ENCODE data around the gene TMEM53.
"Not testable (repeated sequence)": the region's sequence is repeated elsewhere in the genome, so short reads cannot be mapped to it uniquely, and the experiment has no call there.

The TMEM53 gene

GRCh38 chr1:44674113-44675000, at the start of gene TMEM53, which contains the start of gene ARMH1:
TSS of gene TMEM53 (minus strand) at chr1:44674481. CDS start at chr1:44674391, 90 bp downstream.
TSS of gene ARMH1 (plus strand) at chr1:44674714. CDS start at chr1:44689698, 14,984 bp downstream.
- DNase-seq (ENCODE audit: low spot score) = peak; percentile 98

GRCh38 chr1:44723496-44724295, 49.4 kb upstream of the TMEM53 start:
- DNase-seq (ENCODE audit: low spot score) = no peak

DNA sequence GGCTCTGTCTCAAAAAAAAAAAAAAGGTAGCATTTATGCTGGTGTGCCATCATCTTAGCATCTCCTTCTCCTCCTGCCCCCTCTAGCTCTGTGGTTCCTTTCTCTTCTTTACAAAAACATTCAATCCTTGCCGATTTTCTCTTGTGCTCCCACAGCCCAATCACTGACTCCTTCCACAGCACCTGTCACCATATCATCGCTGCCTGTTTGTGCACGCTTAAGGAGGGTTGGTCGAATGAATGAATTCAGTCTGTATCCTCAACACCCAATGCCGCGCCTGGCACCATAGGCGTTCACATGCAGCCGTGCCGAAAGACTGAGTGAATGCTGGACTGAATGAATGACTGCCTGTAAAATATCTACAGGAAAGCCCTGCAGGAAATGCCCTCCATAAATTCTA, 48.8 kb upstream of the TMEM53 start:
- DNase-seq (ENCODE audit: low spot score) = no peak

DNA sequence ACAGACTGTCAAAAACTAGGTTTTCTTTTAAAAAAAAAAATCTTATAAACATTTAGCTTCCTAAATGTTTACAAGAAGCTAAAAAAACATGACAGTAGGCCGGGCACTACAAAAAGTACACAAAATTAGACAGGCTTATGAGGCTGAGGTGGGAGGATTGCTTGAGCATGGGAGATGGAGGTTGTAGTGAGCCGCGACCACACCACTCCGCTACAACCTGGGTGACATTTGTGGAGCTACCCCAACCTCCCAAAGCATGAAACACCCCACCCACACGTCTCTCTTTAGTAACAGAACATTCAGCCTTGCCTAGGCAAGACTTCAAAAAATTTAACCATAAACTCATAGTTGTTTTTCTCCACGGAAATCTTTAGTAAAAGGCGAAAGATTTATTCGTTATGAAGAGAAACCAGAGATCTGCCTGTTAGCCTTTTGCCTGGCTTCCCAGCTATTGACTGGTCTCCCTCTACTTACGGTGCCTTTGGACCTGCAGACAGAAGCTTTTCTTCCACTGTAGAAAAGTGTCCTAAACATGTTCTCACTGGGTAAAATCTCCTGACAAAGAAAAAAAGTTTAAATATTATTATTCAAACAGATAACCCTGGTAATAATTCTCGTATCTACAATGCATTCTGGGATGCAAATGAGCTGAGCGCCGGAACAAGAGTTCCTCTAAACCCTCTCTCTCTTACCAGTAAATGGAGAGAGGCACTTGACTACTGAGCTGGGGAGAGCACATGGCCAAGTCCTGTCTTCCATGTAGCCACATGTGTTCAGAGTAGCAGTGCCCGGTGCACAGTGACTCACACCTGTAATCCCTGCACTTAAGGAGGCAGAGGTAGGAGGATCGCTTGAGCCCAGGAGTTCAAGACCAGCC, 47.4 kb upstream of the TMEM53 start:
- DNase-seq (ENCODE audit: low spot score) = peak; percentile 34

DNA sequence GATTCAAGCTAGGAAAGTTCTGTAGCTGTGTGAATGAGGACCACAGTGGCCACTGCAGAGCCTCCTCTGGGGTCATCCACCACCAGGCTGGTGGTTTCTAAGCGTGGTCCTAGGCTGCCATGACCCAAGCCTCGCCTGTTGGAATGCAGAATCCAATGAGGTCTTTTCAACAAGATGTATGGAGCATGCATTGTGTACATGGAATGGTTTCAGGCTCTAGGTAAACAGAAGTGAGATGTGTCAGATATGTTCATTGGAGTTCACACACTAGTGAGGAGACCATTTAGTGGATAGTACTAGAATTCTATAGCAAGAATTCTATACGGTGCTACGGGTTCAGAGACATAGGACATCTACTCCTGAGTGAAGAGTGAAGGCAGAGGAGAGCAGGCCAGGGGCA, 46.0 kb upstream of the TMEM53 start:
- no peak for DNase-seq (ENCODE audit: low spot score)

DNA sequence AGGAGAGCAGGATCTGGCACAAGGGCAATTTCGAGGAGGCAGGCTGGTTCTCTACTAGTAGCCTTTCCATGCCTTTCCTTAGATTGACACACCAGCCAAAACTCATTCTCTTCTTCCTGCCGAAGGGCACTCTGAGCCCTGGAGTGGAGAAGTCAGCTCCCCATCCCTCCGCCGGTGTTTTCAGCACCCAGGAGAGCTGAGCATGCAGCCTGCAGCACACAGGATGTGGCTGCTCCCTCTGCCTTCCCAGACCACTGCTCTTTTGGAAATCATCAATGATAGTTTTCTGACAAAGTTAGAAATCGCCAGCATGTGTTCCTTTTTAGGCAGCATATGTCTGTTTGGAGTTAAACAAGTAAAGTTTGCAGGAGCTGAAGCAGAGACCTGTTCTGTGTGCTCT, 45.0 kb upstream of the TMEM53 start:
- DNase-seq (ENCODE audit: low spot score) = no peak

DNA sequence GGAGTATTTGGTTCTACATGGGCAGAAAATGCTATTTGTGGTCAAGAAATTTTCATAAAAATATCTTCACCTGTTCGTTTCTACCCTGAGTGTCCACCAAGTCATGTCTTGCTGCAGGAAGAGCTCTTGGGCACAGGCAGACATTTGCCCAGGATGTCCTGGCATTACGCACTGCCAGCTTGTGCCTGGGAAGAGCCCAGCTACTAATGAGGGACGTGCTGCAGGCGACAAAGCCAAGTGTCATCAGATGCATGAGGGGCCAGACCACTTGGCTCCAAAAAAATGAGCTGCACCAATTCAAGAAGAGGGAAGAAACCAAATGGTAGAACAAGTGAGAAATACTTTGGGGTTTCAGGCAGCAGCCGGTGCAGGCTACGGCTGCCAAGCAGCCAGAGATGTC, 43.8 kb upstream of the TMEM53 start:
- no peak for DNase-seq (ENCODE audit: low spot score)

DNA sequence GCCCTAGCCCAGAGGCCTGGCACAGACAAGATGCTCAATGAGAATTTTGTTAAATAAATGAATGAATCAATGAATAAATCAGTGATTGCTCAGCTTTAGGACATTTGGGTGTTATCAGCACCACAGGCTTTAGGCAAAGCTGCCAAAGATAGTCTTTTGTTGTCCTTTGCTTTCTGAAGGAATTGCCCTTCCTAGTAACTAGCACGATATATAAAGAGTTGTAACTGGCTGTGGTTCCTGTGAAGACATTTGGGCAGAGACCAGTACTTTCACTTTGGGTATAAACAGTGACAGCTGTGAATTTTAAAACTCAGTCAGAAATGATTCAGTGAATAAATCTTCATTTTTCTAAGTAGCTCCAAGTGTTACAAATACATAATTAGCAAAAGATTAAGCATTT, 43.4 kb upstream of the TMEM53 start:
- DNase-seq (ENCODE audit: low spot score) = no peak

- no peak for DNase-seq (ENCODE audit: low spot score)
Measured at GRCh38 chr1:44717156-44717555, 42.9 kb upstream of the TMEM53 start.

DNA sequence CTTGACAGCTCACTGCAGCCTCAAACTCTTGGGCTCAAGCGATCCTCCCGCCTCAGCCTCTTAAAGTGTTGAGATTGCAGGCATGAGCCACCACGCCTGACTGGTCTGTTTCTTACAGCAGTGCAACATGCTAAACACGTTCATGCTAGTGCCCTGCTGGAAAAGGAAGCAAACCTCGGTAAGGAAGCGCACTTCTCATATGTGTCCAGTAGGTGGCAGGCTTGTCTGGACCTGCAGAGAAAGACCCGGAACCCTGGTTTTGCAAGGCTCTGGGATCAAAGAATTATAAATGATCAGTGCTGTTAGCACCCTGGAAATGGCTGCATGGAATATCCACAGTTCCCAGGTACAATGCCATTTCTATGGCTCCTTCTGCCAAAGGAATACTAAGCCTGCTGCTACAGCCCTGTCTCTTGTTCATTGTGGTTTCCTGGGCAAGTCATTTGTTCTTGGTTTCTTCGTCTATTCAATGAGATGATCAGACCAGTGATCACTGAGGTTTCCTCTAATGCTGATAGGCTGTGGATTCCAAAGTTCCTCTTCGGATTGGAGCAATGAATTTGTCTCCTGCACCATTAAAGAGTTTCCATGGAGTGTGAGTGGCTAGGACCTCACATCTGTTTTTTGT, 40.8 kb upstream of the TMEM53 start:
- DNase-seq (ENCODE audit: low spot score) = peak; percentile 74

DNA sequence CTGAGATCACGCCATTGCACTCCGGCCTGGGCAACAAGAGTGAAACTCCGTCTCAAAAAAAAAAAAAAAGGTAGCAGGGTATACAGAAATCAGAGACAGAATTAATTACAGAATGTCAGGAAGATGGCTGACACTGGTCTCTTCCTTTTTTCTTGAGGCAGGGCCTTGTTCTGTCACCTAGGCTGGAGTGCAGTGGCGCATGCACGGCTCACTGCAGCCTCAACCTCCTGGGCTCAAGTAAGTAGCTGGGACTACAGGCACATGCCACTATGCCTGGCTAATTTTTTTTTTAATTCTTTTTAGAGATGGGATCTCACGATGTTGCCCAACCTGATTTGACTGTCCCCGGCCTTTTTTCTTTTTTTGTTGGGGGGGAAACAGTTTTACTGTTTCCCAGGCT, 40.3 kb upstream of the TMEM53 start:
- DNase-seq (ENCODE audit: low spot score) = no peak

- no peak for DNase-seq (ENCODE audit: low spot score)
Measured at GRCh38 chr1:44713321-44713781, 39.1 kb upstream of the TMEM53 start.

GRCh38 chr1:44707959-44708831, 33.9 kb upstream of the TMEM53 start:
- DNase-seq (ENCODE audit: low spot score) = peak; percentile 55

- DNase-seq (ENCODE audit: low spot score) = no peak
Measured at GRCh38 chr1:44707112-44707881, 33.0 kb upstream of the TMEM53 start.

GRCh38 chr1:44705938-44706337, 31.7 kb upstream of the TMEM53 start:
- no peak for DNase-seq (ENCODE audit: low spot score)

GRCh38 chr1:44705470-44705869, 31.2 kb upstream of the TMEM53 start:
- DNase-seq (ENCODE audit: low spot score) = no peak

- DNase-seq (ENCODE audit: low spot score) = no peak
Measured at GRCh38 chr1:44701141-44701573, 26.9 kb upstream of the TMEM53 start.

GRCh38 chr1:44700573-44700972, 26.3 kb upstream of the TMEM53 start:
- no peak for DNase-seq (ENCODE audit: low spot score)

DNA sequence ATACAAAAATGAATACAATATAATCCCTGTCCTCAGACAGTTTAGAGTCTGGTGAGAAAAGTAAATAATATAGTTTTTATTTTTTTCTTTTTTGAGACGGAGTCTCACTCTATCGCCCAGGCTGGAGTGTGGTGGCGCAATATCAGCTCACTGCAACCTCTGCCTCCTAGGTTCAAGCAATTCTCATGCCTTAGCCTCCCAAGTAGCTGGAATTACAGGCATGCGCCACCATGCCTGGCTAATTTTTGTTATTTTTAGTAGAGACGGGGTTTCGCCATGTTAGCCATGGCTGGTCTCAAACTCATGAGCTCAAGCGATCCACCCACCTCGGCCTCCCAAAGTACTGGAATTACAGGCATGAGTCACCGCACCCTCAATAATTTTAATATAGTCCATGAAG, 25.1 kb upstream of the TMEM53 start:
- not testable (repeated sequence) for DNase-seq (ENCODE audit: low spot score)

DNA sequence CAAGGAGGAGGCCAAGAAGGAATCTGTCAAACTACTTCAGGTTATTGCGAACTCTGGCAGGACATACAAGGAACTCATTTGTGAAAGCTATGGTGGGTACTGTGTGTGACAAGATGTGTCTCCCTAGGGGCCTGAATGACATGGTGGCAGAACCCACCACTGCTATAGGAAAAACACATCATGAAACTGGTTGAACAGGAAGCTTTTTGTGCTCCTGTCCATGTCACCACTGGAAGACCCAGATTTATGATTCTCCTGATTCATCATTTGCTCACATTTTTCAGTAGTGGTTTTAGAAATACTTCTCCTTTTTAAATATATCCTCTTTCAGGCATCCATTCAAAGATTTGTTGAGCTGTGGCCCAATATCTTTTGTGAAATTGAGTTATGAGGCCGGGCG, 23.9 kb upstream of the TMEM53 start:
- DNase-seq (ENCODE audit: low spot score) = no peak
